BJ (cell line): ENCODE measurements around the gene SNRPD3. TPM values are rescaled to one million over a fixed set of nuclear protein-coding genes. Genes with fewer than 3 reads are reported as not detected.

Experiments used
- CTCF ChIA-PET: fragments of 350-600 bp; formaldehyde crosslinking; extraction: SDS; loops from one replicate; lab custom pipeline; 2021; ENCODE audit warnings: antibody characterized with exemption, inconsistent platforms; lab: Yijun Ruan, JAX
- POLR2A ChIA-PET: fragments of 300-600 bp; sonication (Branson Sonifier 250); formaldehyde crosslinking; extraction: SDS; loops from one replicate; lab custom pipeline; 2021; ENCODE audit warnings: antibody characterized with exemption; lab: Charles Lee
- DNase-seq: peaks from one replicate; pipeline ENCODE4 v3.0.0-alpha.2; 2011; ENCODE audit warnings: low read depth
- H3K27me3 ChIP-seq: 2 replicates; pipeline ENCODE4 v1.6.0; 2011; ENCODE audit warnings: low read length; ENCODE audit not compliant: control insufficient read depth, insufficient read depth
- H3K36me3 ChIP-seq: 2 replicates; pipeline ENCODE4 v1.5.1; 2011; ENCODE audit warnings: low read length; ENCODE audit not compliant: control insufficient read depth, insufficient read depth
- H3K4me3 ChIP-seq: 2 replicates; pipeline ENCODE4 v1.5.1; 2011; ENCODE audit warnings: low read depth, mild to moderate bottlenecking, control low read depth, low read length
- CTCF ChIP-seq: IDR thresholded peaks from 2 replicates; pipeline ENCODE4 v1.5.1; 2011; ENCODE audit warnings: low read depth, mild to moderate bottlenecking, control low read depth, inconsistent platforms, low read length, moderate library complexity; ENCODE audit not compliant: insufficient read depth
- polyA plus RNA-seq: library from polyadenylated mRNA; depleted of rRNA; stranded (reverse); fragments of >200 nt; gene quantifications from 2 replicates; pipeline ENCODE4 v1.2.3, GENCODE V29; 2011

Gene SNRPD3
- polyA plus RNA-seq, 1 experiment: 168 TPM

DNA sequence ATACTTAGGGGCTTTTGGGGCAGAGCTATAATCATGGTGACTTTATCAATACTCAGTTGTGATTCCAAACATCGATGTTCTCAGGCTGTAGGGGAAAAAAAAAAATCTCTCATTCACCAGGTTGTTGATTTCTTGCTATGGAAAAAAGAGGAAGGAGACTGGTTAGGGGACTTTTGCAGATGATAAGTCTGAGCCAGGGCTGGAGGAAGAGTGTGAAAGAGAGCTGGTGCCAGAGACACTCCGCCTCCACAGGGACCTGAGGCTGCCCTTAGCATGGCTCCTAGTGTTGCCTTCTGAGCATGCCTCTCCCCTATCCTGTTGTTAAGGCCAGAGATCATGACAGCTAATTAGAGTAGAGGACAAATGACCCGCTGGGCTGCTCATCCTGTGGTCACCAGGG, 43.8 kb upstream of the SNRPD3 start:
- no peak overlapping the region for H3K4me3 ChIP-seq
- peaks cover 10% of the 10 kb centered on the region for H3K27me3 ChIP-seq
- CTCF ChIA-PET: no interaction called here
- no peaks in the 10 kb centered on the region for H3K36me3 ChIP-seq
- POLR2A ChIA-PET: no interaction called here
- DNase-seq: no peak
- TF ChIP-seq CTCF: no peak

- ChIA-PET CTCF (interaction anchor here (0.7 kb wide), 1 partner anchor 89 kb away, joined by 4 read pairs; no protein-coding TSS in a partner anchor), POLR2A (no interaction called here)
- Histone ChIP-seq H3K36me3 (no peaks in the 10 kb centered on the region), H3K4me3 (no peak overlapping the region), H3K27me3 (peaks cover 10% of the 10 kb centered on the region)
- DNase-seq: no peak
- no peak for TF ChIP-seq CTCF
These were observed 42.2 kb upstream of the SNRPD3 start for GRCh38 chr22:24513378-24514240.

GRCh38 chr22:24514241-24515026, 41.4 kb upstream of the SNRPD3 start:
- no peak overlapping the region for H3K4me3 ChIP-seq
- no peak for DNase-seq
- peaks cover 10% of the 10 kb centered on the region for H3K27me3 ChIP-seq
- POLR2A ChIA-PET: no interaction called here
- no peaks in the 10 kb centered on the region for H3K36me3 ChIP-seq
- TF ChIP-seq CTCF: no peak
- CTCF ChIA-PET: interaction anchor here (0.7 kb wide), 1 partner anchor 90 kb away, joined by 4 read pairs; no protein-coding TSS in a partner anchor

GRCh38 chr22:24515027-24515338, 40.8 kb upstream of the SNRPD3 start:
- Histone ChIP-seq H3K36me3 (no peaks in the 10 kb centered on the region), H3K27me3 (peaks cover 10% of the 10 kb centered on the region), H3K4me3 (no peak overlapping the region)
- ChIA-PET CTCF (interaction anchor here (1.5 kb wide), 1 partner anchor 12 kb away, joined by 4 read pairs; no protein-coding TSS in a partner anchor), POLR2A (no interaction called here)
- TF ChIP-seq CTCF: no peak
- no peak for DNase-seq

- peak; percentile 70 for DNase-seq
- Histone ChIP-seq H3K4me3 (no peak overlapping the region), H3K36me3 (no peaks in the 10 kb centered on the region), H3K27me3 (peaks cover 10% of the 10 kb centered on the region)
- 0 out of 2 replicates have a peak, but pooled peaks have one; percentile 34 for TF ChIP-seq CTCF
- ChIA-PET POLR2A (no interaction called here), CTCF (interaction anchor here (1.5 kb wide), 1 partner anchor 10 kb away, joined by 4 read pairs; no protein-coding TSS in a partner anchor)
These were observed 39.5 kb upstream of the SNRPD3 start for GRCh38 chr22:24516301-24516737.
